ENCODE results near the gene P4HA2. TPM values are rescaled to one million over a fixed set of nuclear protein-coding genes. Genes with fewer than 3 reads are reported as not detected.

The P4HA2 gene
- total and polyA plus RNA-seq, 2 experiments from 2014 or later = 5.9 to 8.0 TPM

DNA sequence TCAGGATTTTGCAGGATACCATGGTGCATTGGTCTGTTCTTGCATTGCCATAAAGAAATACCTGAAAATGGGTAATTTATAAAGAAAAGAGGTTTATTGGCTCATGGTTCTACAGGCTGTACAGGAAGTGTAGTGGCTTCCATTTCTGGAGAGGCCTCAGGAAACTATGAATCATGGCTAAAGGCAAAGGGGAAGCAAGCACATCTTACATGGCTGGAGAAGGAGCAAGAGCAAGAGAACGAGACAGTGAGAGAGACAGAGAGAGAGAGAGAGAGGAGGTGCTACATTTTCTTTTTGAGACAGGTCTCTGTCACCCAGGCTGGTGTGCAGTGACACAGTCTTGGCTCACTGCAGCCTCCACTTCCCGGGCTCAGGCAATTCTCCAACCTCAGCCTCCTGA, 43.9 kb downstream of the P4HA2 start (continued):
- TF ChIP-seq CREB1 (CRISPR knock-in tag; IDR thresholded peaks at IDR 0.05; ENCODE audit: low read depth) (no peak), POLR2AphosphoS5 (IDR thresholded peaks at IDR 0.05; ENCODE audit: low read depth) (no peak), ZNF114 (CRISPR knock-in tag; IDR thresholded peaks at IDR 0.05) (no peak)
- TF ChIP-seq, protein P1, sequence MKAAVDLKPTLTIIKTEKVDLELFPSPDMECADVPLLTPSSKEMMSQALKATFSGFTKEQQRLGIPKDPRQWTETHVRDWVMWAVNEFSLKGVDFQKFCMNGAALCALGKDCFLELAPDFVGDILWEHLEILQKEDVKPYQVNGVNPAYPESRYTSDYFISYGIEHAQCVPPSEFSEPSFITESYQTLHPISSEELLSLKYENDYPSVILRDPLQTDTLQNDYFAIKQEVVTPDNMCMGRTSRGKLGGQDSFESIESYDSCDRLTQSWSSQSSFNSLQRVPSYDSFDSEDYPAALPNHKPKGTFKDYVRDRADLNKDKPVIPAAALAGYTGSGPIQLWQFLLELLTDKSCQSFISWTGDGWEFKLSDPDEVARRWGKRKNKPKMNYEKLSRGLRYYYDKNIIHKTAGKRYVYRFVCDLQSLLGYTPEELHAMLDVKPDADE (IDR thresholded peaks at IDR 0.05) = no peak
- TF ChIP-seq, protein P2, sequence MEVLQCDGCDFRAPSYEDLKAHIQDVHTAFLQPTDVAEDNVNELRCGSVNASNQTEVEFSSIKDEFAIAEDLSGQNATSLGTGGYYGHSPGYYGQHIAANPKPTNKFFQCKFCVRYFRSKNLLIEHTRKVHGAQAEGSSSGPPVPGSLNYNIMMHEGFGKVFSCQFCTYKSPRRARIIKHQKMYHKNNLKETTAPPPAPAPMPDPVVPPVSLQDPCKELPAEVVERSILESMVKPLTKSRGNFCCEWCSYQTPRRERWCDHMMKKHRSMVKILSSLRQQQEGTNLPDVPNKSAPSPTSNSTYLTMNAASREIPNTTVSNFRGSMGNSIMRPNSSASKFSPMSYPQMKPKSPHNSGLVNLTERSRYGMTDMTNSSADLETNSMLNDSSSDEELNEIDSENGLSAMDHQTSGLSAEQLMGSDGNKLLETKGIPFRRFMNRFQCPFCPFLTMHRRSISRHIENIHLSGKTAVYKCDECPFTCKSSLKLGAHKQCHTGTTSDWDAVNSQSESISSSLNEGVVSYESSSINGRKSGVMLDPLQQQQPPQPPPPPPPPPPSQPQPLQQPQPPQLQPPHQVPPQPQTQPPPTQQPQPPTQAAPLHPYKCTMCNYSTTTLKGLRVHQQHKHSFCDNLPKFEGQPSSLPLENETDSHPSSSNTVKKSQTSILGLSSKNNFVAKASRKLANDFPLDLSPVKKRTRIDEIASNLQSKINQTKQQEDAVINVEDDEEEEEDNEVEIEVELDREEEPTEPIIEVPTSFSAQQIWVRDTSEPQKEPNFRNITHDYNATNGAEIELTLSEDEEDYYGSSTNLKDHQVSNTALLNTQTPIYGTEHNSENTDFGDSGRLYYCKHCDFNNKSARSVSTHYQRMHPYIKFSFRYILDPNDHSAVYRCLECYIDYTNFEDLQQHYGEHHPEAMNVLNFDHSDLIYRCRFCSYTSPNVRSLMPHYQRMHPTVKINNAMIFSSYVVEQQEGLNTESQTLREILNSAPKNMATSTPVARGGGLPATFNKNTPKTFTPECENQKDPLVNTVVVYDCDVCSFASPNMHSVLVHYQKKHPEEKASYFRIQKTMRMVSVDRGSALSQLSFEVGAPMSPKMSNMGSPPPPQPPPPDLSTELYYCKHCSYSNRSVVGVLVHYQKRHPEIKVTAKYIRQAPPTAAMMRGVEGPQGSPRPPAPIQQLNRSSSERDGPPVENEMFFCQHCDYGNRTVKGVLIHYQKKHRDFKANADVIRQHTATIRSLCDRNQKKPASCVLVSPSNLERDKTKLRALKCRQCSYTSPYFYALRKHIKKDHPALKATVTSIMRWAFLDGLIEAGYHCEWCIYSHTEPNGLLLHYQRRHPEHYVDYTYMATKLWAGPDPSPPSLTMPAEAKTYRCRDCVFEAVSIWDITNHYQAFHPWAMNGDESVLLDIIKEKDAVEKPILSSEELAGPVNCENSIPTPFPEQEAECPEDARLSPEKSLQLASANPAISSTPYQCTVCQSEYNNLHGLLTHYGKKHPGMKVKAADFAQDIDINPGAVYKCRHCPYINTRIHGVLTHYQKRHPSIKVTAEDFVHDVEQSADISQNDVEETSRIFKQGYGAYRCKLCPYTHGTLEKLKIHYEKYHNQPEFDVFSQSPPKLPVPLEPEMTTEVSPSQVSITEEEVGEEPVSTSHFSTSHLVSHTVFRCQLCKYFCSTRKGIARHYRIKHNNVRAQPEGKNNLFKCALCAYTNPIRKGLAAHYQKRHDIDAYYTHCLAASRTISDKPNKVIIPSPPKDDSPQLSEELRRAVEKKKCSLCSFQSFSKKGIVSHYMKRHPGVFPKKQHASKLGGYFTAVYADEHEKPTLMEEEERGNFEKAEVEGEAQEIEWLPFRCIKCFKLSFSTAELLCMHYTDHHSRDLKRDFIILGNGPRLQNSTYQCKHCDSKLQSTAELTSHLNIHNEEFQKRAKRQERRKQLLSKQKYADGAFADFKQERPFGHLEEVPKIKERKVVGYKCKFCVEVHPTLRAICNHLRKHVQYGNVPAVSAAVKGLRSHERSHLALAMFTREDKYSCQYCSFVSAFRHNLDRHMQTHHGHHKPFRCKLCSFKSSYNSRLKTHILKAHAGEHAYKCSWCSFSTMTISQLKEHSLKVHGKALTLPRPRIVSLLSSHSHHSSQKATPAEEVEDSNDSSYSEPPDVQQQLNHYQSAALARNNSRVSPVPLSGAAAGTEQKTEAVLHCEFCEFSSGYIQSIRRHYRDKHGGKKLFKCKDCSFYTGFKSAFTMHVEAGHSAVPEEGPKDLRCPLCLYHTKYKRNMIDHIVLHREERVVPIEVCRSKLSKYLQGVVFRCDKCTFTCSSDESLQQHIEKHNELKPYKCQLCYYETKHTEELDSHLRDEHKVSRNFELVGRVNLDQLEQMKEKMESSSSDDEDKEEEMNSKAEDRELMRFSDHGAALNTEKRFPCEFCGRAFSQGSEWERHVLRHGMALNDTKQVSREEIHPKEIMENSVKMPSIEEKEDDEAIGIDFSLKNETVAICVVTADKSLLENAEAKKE (CRISPR knock-in tag; IDR thresholded peaks at IDR 0.05) = no peak

DNA sequence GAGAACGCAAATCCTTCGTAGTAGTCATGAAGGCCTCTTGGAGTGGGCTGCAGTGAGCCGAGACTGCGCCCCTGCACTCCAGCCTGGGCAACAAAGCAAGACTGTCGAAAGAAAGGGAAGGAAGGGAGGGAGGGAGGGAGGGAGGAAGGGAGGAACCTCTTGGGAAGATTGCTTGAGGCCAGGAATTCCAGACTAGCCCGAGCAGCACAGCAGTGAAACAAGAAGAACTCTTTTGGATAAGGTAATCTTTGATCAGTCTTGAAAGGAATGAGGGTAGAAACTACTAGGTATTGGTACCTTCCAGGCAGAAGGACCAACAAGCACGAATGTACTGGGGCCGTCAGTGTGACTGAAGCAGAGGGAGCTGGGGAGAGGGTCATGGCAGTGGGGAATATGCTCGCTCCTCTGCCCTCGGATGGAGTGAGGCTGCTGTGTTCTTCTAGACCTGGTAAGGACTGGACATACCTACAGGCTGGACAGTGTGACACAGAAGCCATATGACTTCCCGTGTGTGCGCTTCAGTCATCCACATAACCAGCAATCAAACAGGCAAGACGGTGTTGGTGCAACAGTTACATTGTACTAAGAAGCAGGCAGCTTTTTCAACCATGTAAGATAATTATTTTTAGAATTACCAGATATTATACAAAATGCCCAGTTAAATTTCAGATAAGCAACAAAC, 45.2 kb downstream of the P4HA2 start:
- H3K4me3 Mint-ChIP-seq = no peak overlapping the region
- H3K9me3 Mint-ChIP-seq = no peaks in the 10 kb centered on the region
- Histone ChIP-seq H3K79me2 (replicated peaks; ENCODE audit: insufficient read depth) (no peaks in the 10 kb centered on the region), H4K20me1 (replicated peaks; ENCODE audit: insufficient read depth) (no peaks in the 10 kb centered on the region), H3K4me3 (no peak overlapping the region), H3K36me3 (ENCODE audit: insufficient read depth) (no peaks in the 10 kb centered on the region), H3K4me2 (no peak overlapping the region), H3K9me2 (ENCODE audit: insufficient read depth) (peaks cover 7% of the 10 kb centered on the region; the same call in 1 of the 2 replicates), H3K4me1 (ENCODE audit: insufficient read depth) (peaks cover 3% of the 10 kb centered on the region; the same call in 1 of the 2 replicates), H3F3A (replicated peaks; ENCODE audit: low read depth) (no peaks in the 10 kb centered on the region), H3K27me3 (ENCODE audit: insufficient read depth) (no peaks in the 10 kb centered on the region), H3K27ac (ENCODE audit: low read depth) (no peak overlapping the region), H2AFZ (no peak overlapping the region)
- H3K27ac Mint-ChIP-seq = no peak overlapping the region
- peaks cover 15% of the 10 kb centered on the region; the same call in 2 of the 3 replicates for H3K4me1 Mint-ChIP-seq
- DNase-seq (ENCODE audit: low spot score) = peak; percentile 18
- no peak; the same call in 2 of the 3 replicates for ATAC-seq
- peaks cover 2% of the 10 kb centered on the region for H3K27me3 Mint-ChIP-seq (ENCODE audit: insufficient read depth, low read depth, poor library complexity)
- H3K36me3 Mint-ChIP-seq (ENCODE audit: low read depth) = no peaks in the 10 kb centered on the region
- TF ChIP-seq, protein P3, sequence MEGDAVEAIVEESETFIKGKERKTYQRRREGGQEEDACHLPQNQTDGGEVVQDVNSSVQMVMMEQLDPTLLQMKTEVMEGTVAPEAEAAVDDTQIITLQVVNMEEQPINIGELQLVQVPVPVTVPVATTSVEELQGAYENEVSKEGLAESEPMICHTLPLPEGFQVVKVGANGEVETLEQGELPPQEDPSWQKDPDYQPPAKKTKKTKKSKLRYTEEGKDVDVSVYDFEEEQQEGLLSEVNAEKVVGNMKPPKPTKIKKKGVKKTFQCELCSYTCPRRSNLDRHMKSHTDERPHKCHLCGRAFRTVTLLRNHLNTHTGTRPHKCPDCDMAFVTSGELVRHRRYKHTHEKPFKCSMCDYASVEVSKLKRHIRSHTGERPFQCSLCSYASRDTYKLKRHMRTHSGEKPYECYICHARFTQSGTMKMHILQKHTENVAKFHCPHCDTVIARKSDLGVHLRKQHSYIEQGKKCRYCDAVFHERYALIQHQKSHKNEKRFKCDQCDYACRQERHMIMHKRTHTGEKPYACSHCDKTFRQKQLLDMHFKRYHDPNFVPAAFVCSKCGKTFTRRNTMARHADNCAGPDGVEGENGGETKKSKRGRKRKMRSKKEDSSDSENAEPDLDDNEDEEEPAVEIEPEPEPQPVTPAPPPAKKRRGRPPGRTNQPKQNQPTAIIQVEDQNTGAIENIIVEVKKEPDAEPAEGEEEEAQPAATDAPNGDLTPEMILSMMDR (conservative IDR thresholded peaks at IDR 0.05; ENCODE audit: low read depth in 2 of 2) = no peak
- no peak for TF ChIP-seq ZNF331 (CRISPR knock-in tag; IDR thresholded peaks at IDR 0.05; ENCODE audit: low read depth)
- TF ChIP-seq EZH2phosphoT487 (IDR thresholded peaks at IDR 0.05; ENCODE audit: unreplicated experiment) = no peak
- TF ChIP-seq POLR2AphosphoS5 (IDR thresholded peaks at IDR 0.05; ENCODE audit: low read depth) = no peak

Measured in GM23338 (cell line).